ENCODE results near the gene CTCFL. TPM values are rescaled to one million over a fixed set of nuclear protein-coding genes. Genes with fewer than 3 reads are reported as not detected.

The CTCFL gene
- total RNA-seq, 1 donor from 2014 or later: not detected

Other genes starting within 250 kb of the CTCFL start
- gene SPO11, start 195.3 kb downstream of the CTCFL start, total RNA-seq: not detected
- gene RAE1, start 173.9 kb downstream of the CTCFL start, total RNA-seq: 27.5 TPM
- 74.0 TPM for gene RBM38, start 133.7 kb downstream of the CTCFL start, total RNA-seq
- 0.72 TPM for gene PCK1, start 36.0 kb upstream of the CTCFL start, total RNA-seq
- gene ZBP1, start 95.3 kb upstream of the CTCFL start, total RNA-seq: 0.10 TPM
- gene PMEPA1, start 184.9 kb upstream of the CTCFL start, total RNA-seq: 12.1 TPM